GM18907 (cell line): ENCODE measurements around the gene BCKDK.

ENCODE experiments used
- ATAC-seq: cut with Tn5 transposase; IDR thresholded peaks from one replicate; pipeline ENCODE4 v1.9.1; 2021; ENCODE audit warnings: mild to moderate bottlenecking, moderate library complexity; ENCODE audit not compliant: unreplicated experiment

Gene BCKDK

DNA sequence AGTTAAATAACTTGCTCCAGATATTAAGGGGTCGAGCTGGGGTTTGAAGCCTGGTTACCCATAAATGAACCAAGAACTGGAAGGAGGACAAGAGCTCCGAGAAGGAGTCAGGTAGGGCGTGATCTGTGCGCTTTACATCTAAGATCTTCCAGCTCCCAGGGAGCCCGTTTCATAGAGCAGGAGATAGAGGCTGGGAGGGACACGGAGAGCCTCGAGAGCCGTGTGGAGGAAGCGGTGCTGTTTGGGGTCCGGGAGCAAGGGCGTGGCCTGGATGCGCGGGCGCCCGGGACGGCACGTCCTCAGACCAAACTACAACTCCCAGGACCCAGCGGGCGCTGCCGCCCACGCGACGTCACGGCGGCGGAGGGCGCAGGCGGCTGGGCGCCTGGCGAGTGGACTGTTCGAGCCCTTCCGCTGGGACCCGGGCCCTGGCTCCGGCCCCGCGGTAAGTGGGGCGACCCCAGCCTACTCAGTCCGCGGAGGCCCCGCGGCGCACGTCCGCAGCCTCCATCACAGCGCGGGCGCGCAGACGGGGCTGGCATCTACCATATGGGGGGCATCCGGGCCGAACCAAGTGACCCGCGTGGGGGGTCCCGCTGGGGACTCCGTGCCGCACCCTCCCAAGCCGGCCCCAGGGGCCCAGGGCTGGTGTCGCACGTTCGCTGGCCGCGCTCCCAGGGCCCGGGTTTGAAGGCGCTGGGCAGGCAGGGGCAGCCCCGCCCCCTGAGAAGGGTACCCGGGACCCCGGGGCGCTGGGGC lies at the start of gene BCKDK:
Gene BCKDK (plus strand): TSS at position 352 of the 759 bp plus-strand sequence. CDS start 838 bp downstream, outside the sequence.
- ATAC-seq, result peak; percentile 85

DNA sequence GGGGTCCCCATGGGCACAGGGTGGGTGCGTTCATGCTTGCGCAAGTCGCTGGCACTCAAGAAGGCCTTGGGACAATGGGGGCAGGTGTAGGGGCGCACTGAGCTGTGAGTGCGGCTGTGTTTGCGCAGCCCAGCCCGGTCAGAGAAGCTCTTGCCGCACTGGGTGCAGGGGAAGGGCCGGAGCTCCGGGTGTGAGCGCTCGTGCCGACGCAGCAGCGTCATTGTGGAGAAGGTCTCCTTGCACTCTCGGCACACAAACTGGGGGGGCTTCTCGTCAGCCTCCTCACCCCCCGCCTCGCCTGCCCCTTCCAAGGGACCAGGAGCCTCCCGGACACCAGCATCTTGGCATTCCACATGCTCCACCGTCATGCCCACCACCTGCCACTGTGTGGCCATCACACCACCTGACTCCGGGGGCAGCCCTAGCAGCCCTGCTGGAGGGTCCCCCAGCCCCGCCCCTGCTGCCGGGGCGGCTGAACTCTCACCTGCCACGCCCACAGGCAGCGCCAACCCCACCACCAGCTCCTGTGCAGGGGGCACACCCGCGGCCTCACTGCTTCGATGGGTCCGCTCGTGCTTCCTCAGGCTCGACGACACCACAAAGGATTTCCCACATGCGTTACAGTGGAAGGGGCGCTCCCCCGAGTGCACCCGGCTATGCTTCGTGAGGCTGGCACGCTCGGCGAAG lies 46.9 kb upstream of the BCKDK start:
- no peak for ATAC-seq

DNA sequence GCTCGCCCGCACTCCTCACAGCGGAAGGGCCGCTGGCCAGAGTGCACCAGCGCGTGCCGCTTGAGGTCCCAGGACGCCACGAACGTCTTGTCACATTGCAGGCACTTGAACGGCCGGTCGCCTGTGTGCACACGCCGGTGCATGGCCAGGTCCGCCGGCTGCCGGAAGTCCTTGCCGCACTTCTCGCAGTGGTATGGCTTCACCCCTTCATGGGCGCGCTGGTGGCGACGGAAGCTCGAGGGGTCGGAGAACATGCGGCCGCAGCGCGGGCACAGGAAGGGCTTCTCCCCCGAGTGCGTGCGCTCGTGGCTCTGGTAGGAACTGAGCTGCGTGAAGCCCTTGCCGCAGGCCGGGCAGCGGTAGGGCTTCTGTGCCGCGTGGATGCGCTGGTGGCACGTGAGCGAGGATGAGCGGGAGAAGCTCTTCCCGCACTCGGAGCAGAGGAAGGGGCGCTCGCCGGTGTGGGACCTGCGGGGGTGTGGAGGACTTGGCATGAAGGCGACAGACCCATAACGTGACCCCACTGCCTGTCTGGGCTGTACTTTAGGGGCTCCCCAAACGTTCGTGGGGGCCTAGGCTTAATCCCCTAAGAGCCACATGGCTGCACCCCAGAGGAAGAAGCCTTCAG lies 46.3 kb upstream of the BCKDK start:
- ATAC-seq, result no peak

DNA sequence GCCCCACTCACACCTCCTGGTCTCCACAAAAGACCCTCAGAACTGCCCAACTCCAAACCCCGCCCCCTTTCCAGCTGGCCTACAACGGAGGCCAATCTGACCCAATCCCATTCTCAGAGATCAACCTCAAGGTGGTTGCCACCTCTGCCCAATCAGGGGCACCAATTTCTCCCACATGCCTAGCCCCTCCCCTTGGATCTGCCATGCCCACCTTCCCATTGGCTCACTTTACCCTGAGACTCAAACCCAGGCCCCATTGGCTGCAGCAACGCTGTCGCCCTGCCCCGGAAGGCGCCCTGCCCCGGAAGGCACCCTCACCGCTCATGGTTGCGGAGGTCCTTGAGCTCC lies 44.7 kb upstream of the BCKDK start:
- no peak for ATAC-seq

DNA sequence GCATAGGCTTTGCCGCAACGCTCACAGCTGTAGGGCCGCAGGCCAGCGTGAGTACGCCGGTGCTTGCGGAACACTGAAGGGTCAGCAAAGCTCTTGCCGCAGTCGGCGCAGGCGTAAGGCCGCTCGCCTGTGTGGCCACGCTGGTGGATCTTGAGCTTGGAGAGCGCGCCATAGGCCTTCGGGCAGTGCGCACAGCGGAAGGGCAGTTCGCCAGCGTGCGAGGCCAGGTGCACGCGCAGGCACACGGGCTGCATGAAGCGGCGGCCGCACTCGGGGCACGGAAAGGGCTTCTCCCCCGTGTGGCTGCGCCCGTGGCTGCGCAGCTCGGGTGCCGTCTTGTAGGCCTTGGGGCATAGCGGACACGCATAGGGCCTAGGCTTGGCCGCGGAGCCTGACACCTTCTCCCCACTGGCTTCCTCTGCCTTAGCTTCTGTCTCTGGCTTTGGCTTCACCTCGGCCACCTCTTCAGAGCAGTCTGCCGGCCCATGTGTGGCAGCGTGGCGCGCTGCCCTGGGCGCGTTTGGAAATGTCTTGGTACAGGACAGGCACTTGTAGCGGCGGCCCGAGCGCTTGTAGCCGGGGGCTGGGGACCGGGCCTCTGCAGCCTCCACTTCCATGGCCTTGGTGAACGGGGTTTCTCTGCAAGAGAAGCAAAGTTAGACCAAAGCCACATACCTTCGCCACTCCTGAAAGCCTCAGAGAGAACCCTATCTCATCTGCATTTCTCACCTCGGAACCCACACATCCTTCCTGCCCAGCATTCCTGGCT lies 44.2 kb upstream of the BCKDK start:
- ATAC-seq, result no peak

DNA sequence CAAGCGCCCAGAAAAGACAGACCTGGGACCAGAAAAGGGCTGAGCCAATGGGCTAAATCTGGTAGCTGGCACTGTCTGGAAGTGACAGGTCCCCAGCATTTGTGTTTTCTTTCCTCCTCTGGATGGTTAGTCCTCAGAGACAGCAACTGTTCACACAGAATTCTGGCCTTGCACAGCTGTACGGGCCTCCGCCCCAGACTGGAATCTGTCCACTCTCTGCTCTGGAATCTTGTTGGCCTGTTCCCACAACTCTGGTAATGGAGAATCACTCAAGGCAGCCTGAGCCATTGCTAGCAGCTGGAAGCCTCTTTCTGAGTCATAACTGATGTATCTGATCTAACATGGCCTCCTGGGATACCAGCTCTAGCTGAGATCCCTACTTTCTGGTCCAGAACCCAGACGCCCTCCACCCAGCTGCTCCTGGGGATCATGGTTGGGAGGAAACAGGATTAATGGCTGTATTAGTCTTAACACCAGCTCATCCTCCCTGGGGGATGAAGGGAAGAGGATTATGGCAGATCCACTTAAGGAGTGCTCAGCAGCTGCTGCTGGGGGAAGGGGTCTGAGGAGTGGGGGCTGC lies 43.2 kb upstream of the BCKDK start:
- no peak for ATAC-seq

DNA sequence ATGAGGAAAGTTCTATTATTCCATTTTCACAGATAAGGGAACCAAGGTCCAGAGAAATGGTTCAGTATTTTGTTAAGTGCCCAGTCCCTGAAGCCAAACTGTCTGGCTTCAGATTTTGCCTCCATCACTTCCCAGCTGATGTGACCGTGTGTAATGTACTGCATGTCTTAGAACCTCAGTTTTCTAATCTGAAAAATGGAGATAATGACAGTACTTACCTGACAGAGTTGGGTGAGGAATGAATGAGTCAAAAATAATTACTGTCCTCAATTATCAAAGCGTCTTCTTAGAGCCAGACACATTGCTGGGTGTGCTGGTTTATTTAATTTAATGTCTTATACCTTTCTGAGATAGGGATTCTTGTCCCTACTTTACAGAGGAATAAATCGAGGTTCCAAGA lies 40.8 kb upstream of the BCKDK start:
- ATAC-seq, result no peak

DNA sequence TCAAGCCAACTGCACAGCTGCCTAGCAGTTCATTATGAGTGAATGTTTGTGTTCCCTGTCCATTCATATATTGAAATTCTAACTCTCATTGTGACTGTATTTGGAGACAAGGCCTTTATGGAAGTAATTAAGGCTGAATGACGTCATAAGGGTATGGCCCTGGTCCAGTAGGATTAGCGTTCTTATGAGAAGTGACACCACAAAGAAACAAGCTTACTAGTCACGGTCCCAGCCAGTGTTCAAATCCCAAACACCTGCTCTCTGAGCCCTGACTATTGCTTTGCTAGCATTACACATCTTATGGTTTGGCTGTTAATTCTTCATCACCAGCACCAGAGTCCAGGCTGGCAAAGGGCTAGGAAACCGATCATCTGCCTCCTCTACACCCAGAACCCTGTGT lies 36.3 kb upstream of the BCKDK start:
- no peak for ATAC-seq

DNA sequence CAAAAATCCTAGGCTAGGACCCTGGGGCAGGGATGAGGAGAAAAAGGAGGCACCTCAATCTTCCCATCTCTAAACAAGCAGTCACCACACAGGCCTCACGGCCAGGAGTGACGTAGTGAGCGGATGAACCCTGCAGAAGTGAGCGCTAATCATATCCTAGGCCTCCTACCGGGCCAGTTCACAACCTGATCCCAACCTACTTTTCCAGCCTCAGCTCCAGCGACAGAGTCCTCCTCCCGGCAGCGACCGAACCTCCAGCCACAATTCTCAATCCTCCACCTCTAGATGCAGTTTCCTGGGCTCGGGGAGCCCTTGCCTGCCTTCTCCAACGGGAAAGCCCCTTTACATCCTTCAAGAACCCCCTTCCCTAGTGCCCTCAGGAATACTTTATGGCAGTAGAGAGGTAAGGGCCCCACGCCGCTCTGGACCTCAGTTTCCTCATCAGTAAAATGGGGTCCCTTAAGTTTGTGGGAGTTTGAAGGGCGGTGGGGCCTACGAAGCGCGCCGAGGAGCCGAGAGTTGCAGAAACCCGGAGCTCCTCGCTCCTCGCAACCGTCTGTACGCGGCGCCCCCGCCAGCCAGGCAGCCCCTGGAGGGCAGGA lies 35.5 kb upstream of the BCKDK start:
- ATAC-seq, result peak; percentile 4

DNA sequence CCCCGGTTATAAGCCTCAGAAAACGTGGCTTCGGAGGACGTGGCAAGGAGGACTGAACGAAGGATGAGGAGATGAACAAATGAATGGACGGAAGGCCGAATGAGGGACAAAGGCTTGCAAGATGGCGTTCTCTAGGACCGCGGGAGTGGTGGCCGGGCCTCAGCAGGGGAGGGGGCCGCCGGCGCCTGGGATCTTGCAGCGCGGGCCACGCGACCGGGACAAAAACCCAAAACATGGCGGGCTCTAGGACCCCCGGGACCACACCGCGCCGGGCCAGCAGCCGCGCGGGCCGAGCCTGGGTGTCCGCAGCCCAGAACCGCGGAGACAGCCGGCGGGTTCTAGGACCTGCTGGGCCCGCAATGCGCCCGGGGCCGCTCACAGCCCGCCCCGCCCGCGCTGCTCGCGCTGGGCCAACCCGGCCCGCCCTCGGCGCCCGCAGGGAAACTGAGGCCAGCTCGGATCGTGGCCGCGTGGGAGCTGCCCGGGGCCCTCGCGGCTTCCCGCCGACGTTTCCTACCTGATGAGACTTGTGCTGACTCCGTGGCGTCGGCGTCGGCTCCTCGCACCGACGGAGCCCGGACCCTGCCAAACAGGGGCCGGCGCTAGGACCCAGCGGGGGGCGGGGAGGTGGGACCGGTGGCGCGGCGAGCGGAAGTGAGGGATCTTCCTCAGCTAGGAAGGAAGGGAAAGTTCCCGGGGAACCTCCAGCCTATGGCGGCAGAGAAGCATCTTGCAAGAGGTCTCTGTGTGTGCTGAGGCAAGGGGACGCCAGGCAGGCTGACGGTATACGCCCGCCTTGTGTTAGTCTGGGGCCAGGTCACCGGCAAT lies 34.8 kb upstream of the BCKDK start:
- peak; percentile 59 for ATAC-seq

DNA sequence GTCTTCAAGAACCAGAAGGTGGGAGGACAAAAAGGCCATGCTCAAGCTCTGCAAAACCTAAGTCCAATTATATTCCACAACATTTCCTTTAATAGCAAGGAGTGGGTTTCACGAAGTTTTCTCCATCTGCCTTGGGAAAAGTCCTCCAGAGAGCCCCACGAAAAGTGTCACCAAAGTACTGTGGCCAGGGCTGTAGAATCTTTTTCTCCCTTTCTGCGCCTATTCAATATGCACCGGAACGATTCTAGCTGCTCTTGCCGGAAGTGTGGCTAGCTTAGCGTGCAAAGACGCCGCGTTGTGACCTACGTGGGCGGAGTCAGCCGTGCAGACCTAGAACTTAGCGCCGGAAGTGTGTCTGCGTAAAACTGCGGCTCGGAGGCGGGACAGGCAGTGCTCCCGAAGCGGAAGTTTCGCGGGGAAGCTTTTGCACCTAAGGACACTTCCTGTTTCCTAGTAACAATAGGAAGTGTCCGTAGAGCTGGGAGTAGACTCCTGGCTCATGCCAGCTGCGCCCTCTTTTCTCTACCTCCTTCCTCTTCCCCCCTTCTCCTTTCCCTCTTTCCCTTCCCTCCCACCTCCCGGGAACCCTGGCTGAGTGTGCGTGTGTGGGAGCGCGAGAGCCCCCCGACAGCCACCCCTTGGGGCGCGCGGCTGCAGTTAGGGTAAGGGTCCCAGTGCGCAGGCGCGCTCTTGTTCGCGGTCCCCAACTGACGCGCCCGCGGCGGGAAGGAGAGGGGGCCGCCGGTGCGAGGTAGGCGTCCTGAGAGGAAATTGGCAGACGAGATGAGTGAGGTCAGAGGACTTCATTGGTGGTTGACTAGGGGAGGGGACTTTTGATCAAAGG lies 34.0 kb upstream of the BCKDK start, which contains the start of the genes ZNF646 and ZNF668:
Gene ZNF646 (plus strand): TSS at position 453 of the 844 bp plus-strand sequence. CDS start 1,903 bp downstream, outside the sequence.
Gene ZNF668 (minus strand): TSS at position 271 of the 844 bp plus-strand sequence. CDS start 9,781 bp downstream, outside the sequence.
- peak; percentile 70 for ATAC-seq

DNA sequence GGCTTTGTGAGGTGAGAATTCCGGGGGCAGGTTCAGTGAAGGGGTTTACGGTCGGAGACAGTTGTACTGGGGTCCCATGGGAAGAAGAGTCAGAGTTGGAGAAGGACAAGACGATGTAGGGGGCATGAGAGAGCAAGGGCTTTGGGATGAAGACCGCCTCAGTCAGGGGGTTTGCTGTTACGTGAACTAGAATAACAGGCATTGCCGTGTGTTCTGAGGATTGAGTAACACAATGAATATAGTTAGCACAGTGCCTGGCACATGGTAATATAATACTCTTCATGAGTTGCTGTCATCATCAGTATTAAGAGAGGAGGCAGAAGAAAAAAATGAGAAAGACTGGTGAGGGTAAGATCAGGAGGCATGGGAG lies 33.4 kb upstream of the BCKDK start:
- ATAC-seq, result no peak

DNA sequence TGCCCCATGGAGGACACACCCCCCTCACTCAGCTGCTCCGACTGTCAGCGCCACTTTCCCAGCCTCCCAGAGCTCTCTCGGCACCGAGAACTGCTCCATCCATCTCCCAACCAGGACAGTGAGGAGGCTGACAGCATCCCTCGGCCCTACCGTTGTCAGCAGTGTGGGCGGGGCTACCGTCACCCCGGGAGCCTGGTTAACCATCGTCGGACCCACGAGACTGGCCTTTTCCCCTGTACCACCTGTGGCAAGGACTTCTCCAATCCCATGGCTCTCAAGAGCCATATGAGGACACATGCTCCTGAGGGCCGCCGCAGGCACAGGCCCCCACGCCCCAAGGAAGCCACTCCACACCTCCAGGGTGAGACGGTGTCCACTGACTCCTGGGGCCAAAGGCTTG lies 31.9 kb upstream of the BCKDK start:
- no peak for ATAC-seq

DNA sequence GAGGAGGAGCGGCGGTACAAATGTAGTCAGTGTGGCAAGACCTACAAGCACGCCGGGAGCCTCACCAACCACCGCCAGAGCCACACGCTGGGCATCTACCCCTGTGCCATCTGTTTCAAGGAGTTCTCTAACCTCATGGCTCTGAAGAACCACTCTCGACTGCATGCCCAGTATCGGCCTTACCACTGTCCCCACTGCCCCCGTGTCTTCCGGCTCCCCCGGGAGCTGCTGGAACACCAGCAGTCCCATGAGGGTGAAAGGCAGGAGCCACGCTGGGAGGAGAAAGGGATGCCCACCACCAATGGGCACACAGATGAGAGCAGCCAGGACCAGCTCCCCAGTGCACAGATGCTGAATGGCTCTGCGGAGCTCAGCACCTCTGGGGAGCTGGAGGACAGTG lies 31.2 kb upstream of the BCKDK start:
- ATAC-seq, result no peak

DNA sequence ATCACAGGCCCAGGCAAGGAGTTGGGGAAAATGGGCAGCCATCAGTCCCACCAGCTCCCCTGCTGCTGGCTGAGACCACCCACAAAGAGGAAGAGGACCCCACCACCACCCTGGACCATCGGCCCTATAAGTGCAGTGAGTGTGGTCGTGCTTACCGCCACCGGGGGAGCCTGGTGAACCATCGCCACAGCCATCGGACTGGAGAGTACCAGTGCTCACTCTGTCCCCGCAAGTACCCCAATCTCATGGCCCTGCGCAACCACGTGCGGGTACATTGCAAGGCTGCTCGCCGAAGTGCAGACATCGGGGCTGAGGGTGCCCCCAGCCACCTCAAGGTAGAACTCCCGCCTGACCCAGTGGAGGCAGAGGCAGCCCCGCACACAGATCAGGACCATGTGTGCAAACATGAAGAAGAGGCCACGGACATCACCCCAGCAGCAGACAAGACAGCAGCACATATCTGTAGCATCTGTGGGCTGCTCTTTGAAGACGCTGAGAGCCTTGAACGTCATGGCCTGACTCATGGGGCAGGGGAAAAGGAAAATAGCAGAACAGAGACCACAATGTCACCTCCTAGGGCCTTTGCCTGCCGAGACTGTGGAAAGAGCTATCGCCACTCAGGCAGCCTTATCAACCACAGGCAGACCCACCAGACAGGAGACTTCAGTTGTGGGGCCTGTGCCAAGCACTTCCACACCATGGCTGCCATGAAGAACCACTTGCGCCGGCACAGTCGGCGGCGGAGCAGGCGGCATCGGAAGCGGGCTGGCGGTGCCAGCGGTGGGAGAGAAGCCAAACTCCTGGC lies 30.4 kb upstream of the BCKDK start:
- no peak for ATAC-seq

DNA sequence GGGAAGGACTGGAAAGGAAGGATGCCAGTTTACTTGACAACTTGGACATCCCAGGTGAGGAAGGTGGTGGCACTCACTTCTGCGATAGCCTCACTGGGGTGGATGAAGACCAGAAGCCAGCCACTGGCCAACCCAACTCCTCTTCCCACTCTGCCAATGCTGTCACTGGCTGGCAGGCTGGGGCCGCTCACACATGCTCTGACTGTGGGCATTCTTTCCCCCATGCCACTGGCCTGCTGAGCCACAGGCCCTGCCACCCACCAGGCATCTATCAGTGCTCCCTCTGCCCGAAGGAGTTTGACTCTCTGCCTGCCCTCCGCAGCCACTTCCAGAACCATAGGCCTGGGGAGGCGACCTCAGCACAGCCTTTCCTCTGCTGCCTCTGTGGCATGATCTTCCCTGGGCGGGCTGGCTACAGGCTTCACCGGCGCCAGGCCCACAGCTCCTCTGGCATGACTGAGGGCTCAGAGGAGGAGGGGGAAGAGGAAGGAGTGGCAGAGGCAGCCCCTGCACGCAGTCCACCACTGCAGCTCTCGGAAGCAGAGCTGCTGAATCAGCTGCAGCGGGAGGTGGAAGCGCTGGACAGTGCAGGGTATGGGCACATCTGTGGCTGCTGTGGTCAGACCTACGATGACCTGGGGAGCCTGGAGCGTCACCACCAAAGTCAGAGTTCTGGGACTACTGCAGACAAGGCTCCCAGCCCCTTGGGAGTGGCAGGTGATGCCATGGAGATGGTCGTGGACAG lies 29.4 kb upstream of the BCKDK start:
- no peak for ATAC-seq

DNA sequence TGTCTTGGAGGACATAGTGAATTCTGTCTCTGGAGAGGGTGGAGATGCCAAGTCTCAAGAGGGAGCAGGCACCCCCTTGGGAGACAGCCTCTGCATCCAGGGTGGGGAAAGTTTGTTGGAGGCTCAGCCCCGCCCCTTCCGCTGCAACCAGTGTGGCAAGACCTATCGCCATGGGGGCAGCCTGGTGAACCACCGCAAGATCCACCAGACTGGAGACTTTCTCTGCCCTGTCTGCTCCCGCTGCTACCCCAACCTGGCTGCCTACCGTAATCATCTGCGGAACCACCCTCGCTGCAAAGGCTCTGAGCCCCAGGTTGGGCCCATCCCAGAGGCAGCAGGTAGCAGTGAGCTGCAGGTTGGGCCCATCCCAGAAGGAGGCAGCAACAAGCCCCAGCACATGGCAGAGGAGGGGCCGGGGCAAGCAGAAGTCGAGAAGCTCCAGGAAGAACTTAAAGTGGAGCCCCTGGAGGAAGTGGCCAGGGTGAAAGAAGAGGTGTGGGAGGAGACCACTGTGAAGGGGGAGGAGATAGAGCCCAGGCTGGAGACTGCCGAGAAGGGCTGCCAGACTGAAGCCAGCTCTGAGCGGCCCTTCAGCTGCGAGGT lies 28.7 kb upstream of the BCKDK start:
- ATAC-seq, result no peak
